Inflammatory macrophage (primary cell): Measurements from ENCODE around the gene ZNF628.
A peak's percentile ranks its signal among the peaks of the same experiment; 100 is the strongest.

ENCODE experiments used
- DNase-seq, 2 donors: peaks; one replicate each; pipeline ENCODE4 v3.0.0-alpha.2; 2020 to 2022

ZNF628 gene

DNA sequence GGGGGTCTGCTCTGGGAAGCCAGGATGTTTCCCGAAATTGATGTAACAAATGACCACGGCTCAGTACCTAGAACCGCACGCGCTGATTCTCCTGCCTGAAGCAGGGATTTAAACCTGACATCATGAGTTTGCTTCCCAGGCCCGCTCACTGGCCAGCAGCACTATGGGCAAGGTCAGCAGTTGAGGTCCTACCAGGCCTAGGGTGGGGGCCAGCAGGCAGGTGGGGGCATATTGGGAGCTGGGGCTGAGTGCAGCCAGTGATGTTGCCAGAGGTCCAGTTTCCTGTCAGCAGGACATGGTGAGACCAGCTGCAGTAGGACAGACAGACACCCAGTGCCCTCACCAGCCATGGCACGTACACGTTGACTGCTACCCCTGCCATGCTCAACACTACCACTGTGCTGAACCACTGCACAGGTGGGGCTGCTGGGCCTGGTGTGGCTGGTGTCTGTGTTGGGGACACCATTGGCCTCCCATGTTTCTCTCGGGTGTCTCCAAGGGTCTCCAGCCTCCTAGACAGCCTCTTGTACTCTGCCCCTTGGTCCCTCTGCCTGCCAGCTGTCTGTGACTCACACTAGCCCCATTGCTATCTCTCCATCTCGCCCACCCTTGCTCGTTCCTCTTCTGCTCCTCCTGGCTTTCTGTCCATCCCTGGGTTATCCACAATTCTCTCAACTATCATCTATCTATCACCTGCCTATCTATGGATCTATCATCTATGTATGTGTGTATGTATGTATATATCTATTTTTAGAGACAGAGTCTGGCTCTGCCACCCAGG is 10.8 kb upstream of the ZNF628 start:
- DNase-seq = no peak

DNA sequence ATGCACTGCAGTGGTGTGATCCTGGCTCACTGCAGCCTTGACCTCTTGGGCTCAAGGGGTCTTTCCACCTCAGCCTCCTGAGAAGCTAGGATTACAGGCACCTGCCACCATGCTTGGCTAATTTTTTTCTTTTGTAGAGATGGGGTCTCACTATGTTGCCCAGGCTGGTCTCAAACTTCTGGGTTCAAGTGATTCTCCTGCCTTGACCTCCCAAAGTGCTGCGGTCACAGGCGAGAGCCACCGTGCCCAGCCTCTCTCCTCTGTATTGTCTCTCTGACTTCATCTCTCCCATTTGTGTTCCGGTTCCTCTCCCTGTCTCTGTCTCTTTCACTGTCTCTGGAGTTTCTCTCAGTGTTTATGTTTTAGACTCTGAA is 10.2 kb upstream of the ZNF628 start:
- DNase-seq = no peak

DNA sequence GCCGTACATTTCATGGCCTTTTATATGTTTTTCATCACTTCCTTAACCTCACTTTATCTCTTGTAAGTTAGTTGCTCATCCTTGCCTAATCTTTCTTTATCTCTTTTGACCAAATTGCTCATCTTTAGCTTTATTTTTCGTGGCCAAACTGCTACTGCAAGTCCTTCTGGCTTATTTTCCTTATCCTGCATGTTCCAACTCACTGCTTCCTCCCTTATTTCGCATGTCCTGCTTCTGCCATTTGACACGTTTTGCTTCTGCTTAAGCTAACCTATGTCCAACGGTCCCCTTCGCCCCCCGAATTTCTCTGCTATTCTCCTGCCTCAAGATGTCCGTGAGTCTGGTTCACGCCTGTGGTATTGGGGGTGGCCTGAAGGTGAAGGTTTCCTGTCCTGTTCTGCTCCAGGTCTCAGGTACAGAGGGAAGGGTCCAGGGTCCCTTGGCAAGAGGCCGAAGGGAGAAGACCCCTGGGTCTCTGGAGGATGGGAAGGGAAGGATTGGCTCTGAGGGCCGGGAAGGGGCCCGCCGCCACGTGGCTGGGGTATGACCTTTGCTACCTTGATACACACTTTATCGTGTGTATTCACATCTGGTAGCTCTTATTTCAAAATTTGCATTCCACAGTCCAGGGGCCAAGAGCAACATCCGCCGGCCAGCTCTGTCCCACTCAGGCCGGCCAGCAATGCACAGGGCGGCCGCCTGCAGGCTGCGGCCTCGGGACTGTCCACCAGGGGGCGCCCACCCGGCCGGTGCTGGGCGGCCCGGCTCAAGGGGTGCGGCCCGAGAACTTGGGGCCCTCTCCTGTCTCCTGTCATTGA is 9.0 kb upstream of the ZNF628 start:
- peak; percentile 47 to 59 for DNase-seq

DNA sequence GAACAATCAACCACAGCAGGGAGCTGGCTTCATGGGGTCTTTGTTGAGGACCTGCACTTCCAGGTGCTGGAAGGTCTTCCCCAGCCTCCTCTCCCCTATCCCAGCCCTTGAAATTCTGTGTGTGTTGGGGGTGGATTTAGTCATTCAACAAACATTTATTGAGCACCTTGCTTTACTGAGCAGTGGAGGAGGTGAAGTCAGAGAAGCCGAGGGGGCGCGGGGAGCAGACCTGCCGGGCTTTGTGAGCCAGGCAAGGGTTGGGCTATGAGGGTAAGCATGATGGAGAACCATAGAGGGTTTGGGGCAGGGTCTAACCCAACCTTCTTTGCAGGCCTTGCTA is 8.4 kb upstream of the ZNF628 start:
- no peak for DNase-seq

DNA sequence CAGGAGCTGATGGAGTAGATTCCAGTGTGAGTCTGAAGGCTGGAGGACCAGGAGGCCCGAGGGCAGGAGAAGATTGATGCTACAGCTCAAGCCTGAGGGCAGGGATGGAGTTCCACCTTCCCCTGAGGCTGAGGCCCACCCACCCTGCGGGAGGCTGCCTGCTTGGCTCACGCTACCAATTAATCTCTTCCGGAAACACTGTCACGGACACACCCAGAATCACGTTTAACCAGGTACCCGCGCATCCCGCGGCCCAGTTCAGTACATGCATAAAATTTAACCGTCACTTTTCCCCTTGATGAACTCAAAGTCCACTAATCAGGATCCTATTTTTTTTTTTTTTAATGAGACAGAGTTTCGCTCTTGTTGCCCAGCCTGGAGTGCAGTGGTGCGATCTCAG is 5.2 kb upstream of the ZNF628 start:
- no peak for DNase-seq

DNA sequence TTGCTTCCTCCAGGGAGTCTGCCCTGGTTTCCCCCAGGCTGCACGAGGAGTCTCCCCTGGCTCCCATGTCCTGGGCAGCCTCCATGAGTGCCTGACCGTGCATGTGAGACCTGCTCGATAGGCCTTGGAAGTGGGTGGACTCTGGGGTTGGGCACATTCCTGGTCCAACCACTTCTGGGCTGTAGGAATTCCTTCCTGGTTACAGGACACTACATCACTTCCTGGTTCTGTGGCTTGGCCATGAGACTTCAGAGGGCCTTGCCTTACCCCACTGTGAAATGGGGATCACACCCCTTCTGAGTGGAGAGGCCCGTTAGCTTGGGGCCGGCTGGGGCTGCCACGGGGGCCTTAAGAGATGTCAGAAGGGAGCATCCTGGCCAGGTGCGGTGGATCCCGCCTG is 4.0 kb upstream of the ZNF628 start:
- DNase-seq = no peak

DNA sequence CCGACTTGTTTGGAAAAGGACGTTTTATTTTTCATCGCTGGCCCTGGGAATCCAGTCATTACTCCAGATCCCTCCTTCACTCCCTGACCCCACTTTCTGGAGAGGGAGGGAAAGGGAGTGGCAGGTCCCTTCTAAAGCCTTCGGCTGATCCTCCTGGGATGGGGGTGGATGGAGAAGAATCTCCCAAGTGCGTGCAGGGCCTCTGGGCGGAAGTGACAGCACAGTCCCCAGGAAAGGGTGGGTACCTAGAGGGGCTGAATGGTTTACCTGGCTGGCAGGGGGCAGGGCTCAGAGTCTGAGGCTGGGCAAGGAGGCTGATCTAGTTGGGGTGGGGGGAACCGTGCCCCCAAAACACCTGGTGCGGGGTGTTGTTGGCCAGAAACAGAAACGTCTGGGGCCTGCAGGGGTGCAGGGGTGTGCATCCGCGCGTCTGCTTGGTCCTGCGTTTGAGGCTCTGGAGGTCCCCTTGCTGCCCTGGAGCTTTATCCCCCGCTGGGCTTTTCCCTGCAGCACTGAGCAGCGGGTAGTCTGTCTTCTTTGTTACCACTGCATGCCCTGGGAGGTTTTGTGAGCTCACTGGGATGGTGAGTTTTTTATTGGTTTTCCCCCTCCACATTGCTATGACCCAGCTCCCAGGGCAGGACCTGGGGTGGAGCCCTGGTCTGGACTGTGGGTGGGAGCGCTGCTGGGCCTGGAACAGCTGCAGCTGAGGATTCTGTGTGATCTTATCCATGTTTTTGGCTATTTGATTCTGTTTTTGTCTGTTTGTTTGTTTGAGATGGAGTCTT is 3.0 kb upstream of the ZNF628 start:
- no peak for DNase-seq

- DNase-seq = no peak
These were observed 1.9 kb upstream of the ZNF628 start for GRCh38 chr19:55474269-55475265.

DNA sequence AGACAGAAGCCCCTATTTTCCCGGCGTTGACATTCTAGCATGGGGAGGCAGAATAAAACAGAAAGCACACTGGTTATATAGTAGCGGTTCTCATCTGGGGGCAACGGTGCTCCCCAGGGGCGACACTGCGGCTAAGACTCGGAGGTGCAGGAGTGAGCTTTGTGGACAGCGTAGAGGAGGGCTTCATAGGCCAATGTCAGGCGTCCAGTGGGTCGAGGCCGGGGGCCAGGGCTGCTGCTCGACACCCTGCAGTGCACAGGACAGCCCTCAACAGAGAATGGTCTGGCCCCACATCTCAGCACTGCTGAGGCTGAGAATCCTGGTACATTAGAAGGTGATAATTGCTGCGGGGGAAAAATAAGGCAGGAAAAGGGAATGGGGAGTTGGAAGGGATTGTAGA is 1.5 kb downstream of the ZNF628 start:
- DNase-seq = no peak

DNA sequence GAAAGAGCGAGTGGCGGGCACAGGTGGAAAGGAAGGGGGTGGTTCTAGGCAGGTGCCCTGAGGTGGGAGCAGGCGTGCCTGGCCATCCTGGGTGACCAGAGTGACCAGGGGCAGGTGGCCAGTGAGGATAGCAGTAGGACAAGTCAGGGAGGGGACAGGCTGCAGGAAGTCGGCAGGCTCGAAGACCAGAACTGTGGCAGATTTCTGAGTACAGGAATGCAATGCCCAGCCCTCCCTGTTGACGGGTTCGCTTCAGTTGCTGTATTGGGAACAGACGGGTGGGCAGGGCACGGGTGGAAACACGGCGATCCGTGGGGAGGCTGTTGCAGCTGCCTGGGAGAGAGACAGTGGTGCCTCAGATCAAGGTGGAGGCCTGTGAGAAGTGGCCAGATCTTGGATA is 1.9 kb downstream of the ZNF628 start:
- no peak for DNase-seq

DNA sequence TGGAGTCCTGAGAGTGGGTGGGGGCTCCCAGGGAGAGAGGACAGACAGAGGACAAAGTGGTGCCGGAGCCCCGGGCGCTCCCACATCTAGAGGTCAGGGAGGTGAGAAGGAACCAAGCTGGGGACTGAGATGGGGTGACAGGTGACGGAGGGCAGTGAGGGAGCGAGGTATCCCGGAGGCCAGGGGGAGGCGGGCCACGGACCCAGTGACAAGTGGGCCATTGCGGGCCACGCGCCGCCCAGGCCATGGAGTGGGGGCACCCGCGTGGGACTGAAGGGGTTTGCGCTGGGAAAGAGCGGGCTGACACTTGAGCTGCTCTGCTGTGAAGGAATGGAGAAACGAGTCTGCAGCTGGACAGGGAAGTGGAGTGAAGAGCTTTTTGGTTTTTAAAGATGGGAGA is 2.6 kb downstream of the ZNF628 start:
- DNase-seq = no peak

DNA sequence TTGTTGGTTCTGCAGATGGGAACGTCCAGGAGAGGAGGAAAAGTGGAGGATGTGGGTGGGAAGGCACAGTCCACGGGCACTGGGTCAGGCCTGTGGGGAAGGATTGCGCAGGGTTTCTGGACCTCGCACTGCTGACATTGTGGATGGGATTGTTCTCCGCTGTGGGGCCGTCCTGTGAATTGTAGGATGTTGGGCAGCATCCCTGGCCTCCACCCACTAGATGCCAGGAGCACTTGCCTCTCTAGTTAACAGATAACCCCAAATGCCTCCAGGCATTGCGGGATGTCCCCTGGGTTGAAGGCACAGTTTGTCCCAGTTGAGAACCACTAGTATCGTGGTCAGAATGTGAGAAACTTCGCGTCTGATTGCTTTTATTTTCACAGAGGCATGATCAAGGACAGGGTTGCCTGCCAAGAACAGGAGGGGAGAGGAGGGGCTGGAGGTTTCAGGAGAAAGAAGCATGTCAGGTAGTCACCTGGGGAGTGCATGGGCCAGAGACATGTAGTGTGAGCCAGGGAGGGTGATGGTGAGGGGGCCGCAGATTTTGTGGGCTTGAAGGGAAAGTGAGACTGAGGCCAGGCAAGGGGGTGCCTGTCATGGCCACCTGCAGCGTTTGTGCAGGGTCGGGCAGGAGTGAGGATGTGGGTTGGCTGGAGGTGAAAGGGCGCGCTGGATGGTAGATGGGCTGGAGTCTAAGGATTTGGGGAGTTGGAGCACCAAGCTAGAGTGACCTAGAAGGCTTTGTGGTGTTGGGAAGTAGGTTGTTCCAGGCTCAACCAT is 3.2 kb downstream of the ZNF628 start:
- DNase-seq = no peak

DNA sequence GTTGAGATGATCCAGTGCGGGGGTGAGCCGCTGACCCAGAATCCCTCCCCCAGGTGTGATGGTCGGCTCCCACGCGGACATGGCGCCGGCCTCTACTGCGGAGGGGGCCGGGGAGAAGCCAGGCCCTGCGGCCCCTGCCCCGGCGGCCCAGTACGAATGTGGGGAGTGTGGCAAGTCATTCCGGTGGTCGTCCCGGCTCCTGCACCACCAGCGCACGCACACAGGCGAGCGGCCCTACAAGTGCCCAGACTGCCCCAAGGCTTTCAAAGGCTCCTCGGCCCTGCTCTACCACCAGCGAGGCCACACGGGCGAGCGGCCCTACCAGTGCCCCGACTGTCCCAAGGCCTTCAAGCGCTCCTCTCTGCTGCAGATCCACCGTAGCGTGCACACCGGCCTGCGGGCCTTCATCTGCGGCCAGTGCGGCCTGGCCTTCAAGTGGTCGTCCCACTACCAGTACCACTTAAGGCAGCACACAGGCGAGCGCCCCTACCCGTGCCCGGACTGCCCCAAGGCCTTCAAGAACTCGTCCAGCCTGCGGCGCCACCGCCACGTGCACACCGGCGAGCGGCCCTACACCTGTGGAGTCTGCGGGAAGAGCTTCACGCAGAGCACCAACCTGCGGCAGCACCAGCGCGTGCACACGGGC is 4.9 kb downstream of the ZNF628 start:
- no peak for DNase-seq

GRCh38 chr19:55481794-55482155 is 5.4 kb downstream of the ZNF628 start:
- no peak for DNase-seq

DNA sequence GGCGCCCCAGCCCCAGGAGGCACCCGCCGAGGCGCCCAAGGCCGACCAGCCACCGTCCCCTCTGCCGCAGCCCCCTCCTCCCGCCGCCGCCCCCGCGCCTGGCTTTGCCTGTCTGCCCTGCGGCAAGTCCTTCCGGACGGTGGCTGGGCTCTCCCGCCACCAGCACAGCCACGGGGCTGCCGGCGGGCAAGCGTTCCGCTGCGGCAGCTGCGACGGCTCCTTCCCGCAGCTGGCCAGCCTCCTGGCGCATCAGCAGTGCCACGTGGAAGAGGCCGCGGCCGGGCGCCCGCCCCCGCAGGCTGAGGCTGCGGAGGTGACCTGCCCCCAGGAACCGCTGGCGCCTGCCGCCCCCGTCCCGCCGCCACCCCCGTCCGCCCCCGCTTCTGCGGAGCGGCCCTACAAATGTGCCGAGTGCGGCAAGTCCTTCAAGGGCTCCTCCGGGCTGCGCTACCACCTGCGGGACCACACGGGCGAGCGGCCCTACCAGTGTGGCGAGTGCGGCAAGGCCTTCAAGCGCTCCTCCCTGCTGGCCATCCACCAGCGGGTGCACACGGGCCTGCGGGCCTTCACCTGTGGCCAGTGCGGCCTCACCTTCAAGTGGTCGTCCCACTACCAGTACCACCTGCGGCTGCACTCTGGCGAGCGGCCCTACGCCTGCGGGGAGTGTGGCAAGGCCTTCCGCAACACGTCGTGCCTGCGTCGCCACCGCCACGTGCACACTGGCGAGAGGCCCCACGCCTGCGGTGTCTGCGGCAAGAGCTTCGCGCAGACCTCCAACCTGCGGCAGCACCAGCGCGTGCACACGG is 5.9 kb downstream of the ZNF628 start:
- no peak for DNase-seq

GRCh38 chr19:55482967-55483705 is 6.7 kb downstream of the ZNF628 start:
- DNase-seq = no peak

DNA sequence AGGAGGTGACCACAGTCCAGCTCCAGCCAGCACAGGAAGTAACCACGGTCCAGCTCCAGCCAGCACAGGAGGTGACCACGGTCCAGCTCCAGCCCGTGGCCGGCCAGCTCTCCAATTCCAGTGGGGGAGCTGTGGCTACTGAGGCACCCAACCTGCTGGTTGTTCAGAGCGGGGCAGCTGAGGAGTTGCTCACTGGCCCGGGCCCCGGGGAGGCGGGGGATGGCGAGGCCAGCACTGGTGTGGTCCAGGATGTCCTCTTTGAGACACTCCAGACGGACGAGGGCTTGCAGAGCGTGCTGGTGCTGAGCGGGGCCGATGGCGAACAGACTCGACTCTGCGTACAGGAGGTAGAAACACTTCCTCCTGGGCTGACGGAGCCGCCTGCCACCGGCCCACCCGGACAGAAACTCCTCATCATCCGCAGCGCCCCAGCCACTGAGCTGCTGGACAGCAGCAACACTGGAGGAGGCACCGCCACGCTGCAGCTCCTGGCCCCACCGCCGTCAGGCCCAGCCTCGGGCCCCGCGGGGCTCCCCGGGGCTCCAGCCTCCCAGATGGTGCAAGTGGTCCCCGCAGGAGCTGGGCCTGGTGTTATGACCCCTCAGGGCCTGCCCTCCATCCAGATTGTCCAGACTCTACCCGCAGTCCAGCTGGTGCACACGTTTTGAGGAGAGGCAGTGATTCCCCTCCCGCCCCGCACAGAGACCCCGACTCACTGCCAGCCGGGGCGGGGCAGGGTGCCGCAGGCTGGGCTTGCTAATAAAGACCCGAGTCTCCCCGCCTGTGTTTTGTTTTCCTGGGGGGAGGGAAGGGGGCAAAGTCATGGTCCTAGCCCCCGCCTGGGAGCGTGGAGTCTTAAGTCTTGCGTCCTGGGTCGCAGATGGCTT is 7.5 kb downstream of the ZNF628 start:
- DNase-seq = no peak
